ENCODE results near the gene NAV1.
A peak's percentile ranks its signal among the peaks of the same experiment; 100 is the strongest.

Gene NAV1

DNA sequence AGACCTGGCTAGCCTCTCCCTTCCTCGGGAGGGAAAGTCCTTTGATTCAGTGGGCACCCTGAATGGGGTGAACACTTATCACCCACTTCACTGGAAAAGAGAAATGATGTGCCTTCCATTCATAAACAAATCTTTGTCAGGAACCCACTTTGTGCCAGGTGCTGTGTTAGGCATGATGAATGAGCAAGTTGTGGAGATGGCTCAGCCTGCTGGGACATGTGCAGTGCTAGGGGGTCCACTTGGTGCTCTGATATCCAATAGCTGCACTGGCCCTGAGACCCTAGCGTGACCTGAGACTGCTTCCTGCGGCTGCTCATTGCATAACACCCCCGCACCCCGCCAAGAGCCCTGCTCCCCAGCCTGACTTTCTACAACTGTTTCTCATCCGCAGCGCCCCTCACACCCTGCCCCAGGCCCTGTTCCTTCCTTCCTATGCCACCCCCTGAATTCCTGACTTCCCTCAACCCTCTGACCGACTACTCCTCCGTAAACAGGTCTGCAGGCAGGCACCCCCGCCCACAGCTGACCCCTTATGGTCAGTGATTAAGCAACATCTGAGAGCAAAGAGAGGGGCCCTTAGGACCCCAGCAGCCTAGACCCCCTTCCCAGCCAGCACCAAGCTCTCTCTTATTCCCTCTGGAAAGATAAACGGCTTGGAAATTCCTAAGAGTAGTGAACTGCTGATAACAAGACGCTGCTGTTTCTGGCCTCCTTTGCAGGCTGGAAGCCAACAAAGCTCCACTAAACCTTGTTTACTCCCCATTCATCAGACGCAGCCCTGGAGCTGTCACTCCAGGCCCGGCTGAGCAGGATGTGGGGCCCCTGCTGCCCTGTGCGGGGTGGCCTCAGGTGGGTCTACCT is 44.9 kb upstream of the NAV1 start:
- H3K27ac ChIP-seq: peak overlapping the region; percentile 93 to 97
- H3K27me3 ChIP-seq: no peaks in the 10 kb centered on the region
- peaks cover 8 to 100% (median 96%) of the 10 kb centered on the region in 4 donors for H3K4me1 ChIP-seq
- no peaks in the 10 kb centered on the region for H3K9me3 ChIP-seq
- DNase-seq: no peak
- TF ChIP-seq, protein P1, sequence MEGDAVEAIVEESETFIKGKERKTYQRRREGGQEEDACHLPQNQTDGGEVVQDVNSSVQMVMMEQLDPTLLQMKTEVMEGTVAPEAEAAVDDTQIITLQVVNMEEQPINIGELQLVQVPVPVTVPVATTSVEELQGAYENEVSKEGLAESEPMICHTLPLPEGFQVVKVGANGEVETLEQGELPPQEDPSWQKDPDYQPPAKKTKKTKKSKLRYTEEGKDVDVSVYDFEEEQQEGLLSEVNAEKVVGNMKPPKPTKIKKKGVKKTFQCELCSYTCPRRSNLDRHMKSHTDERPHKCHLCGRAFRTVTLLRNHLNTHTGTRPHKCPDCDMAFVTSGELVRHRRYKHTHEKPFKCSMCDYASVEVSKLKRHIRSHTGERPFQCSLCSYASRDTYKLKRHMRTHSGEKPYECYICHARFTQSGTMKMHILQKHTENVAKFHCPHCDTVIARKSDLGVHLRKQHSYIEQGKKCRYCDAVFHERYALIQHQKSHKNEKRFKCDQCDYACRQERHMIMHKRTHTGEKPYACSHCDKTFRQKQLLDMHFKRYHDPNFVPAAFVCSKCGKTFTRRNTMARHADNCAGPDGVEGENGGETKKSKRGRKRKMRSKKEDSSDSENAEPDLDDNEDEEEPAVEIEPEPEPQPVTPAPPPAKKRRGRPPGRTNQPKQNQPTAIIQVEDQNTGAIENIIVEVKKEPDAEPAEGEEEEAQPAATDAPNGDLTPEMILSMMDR (IDR thresholded peaks at IDR 0.05): no peak
- peak overlapping the region in 1 of 2 donors; percentile 3 for H3K4me3 ChIP-seq
- peaks cover 53 to 77% (median 73%) of the 10 kb centered on the region in 3 donors for H3K36me3 ChIP-seq
- intact Hi-C loops (cut with DNase I; ENCODE audit: low total_unique reads): no loop called here

DNA sequence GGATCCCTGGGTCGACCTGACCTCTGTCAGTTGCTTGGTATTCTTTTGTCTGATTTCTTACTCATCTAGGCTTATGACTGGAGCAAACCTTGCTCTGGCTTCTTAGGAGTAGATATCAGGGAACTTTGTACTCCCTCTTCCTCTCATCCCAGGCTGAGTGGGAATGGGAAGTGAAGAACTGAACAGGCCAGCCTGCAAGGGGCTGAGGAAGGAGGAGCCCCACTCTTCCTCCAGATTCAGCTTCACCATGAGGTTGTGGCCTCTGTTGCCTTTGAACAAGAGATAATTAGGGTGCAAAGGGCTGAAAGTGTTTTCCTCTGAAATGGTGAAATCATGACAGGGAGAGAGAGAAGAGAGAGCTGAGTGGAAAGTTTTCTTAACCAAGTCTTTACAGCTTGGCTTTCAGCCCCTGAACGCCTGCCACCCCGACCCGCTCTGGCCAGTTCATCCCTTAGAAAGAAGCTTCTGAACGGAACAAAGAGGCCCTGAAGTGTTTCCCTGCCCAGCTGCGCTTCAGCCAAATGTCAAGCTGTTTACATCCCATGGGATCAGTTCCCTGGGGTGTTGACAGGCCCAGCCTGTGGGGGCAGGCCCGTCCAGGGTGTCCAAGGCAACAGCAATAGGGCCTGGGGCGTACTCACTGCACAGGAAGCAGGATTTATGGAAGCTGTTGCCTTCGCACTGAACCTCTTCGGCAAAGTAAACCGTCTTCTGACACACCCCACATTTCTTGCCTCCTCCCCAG is 43.2 kb upstream of the NAV1 start:
- peaks cover 44 to 61% (median 60%) of the 10 kb centered on the region in 3 donors for H3K36me3 ChIP-seq
- H3K4me3 ChIP-seq: peak overlapping the region; percentile 18 to 25
- peak; percentile 82 to 97 for DNase-seq
- H3K9me3 ChIP-seq: no peaks in the 10 kb centered on the region
- intact Hi-C loops (cut with DNase I; ENCODE audit: low total_unique reads): no loop called here
- TF ChIP-seq, protein P1 (IDR thresholded peaks at IDR 0.05): no peak
- no peaks in the 10 kb centered on the region for H3K27me3 ChIP-seq
- H3K4me1 ChIP-seq: peaks cover 8 to 100% (median 96%) of the 10 kb centered on the region in 4 donors
- H3K27ac ChIP-seq: peak overlapping the region; percentile 93 to 97

DNA sequence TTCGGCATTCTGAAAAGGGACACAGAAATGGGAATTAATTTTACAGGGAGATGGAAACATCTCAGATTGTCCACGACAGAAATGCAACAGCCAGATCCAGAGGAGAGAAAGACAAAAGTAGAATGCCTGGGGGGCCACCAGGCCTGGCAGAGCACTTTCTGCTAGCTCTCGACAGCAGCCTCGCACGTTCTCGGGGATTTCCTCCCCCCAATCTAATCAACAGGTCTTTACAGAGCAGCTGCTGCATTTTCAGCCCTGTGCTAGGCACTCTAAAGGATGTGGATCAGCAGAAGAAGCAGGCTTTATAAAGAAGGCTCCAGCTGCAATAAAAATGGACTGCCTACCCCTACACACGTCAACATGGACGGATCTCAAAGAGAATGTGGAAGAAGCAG is 42.6 kb upstream of the NAV1 start:
- peak overlapping the region; percentile 93 to 97 for H3K27ac ChIP-seq
- no peaks in the 10 kb centered on the region for H3K27me3 ChIP-seq
- H3K9me3 ChIP-seq: no peaks in the 10 kb centered on the region
- TF ChIP-seq, protein P1 (IDR thresholded peaks at IDR 0.05): no peak
- peaks cover 42 to 56% (median 55%) of the 10 kb centered on the region in 3 donors for H3K36me3 ChIP-seq
- H3K4me1 ChIP-seq: peaks cover 8 to 100% (median 96%) of the 10 kb centered on the region in 4 donors
- no peak for DNase-seq
- peak overlapping the region; percentile 18 to 25 for H3K4me3 ChIP-seq
- intact Hi-C loops (cut with DNase I; ENCODE audit: low total_unique reads): no loop called here

DNA sequence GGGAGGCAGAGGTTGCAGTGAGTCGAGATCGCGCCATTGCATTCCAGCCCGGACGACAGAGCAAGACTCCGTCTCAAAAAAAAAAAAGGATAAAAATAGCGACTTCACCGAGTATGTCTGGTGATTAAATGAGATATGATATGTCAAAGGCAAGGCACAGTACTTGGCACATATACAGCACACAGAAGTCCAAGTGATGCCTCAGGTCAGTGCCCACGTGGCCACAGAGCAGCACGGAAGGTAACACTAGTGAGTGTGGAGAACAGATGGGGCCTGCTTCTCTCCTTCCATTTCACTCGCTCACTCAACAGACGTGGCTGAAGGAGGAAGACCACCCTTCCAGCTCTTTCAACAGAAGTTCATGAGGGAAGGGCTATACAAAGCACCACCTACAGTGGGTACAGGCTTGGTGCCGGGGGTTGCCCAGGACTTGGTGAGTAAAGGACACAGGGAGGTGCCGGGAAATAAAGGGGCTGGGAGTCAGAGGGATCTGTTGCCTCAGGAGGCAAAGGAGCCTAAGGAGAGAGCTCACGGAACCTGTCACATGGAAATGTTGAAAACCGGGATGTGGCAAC is 40.9 kb upstream of the NAV1 start:
- peak overlapping the region; percentile 5 to 19 for H3K4me3 ChIP-seq
- TF ChIP-seq, protein P1 (IDR thresholded peaks at IDR 0.05): no peak
- peak overlapping the region; percentile 93 to 97 for H3K27ac ChIP-seq
- intact Hi-C loops (cut with DNase I; ENCODE audit: low total_unique reads): no loop called here
- H3K4me1 ChIP-seq: peaks cover 8 to 100% (median 96%) of the 10 kb centered on the region in 4 donors
- H3K27me3 ChIP-seq: no peaks in the 10 kb centered on the region
- DNase-seq: no peak
- peaks cover 36 to 51% (median 50%) of the 10 kb centered on the region in 3 donors for H3K36me3 ChIP-seq
- no peaks in the 10 kb centered on the region for H3K9me3 ChIP-seq

DNA sequence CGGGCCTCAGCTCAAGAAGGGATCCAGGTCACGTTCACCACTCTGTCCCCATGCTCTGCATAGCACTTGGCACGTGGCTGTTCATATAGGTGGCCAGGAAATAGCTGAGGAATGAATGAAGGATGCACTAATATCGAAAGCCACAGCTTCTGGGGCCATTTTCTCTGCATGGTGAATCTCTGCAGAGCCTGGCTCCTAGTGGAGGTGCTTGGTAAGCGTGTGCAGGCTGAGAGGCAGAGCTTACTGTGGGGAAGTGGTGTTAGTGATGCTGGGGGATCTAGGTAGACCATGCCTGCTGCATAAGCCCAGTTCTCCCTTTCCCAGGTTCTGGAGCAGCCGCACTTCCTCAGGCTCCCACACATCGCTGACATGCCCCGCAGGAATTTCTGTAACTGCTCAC is 40.3 kb upstream of the NAV1 start:
- Histone ChIP-seq H3K4me1 (peaks cover 8 to 97% (median 91%) of the 10 kb centered on the region in 4 donors), H3K27ac (peak overlapping the region; percentile 93 to 97), H3K4me3 (peak overlapping the region; percentile 5 to 19), H3K27me3 (no peaks in the 10 kb centered on the region), H3K9me3 (no peaks in the 10 kb centered on the region), H3K36me3 (peaks cover 30 to 45% (median 44%) of the 10 kb centered on the region in 3 donors)
- TF ChIP-seq, protein P1 (IDR thresholded peaks at IDR 0.05): no peak
- no peak for DNase-seq
- intact Hi-C loops (cut with DNase I; ENCODE audit: low total_unique reads): no loop called here
